Mesodermal cell (in vitro differentiated cells): ENCODE data around the gene IQGAP1.
A peak's percentile ranks its signal among the peaks of the same experiment; 100 is the strongest.

Experiments
- H3K27ac ChIP-seq: 2 replicates; pipeline ENCODE4 v1.7.0; 2013; ENCODE audit warnings: mild to moderate bottlenecking, low read depth, low read length, moderate library complexity; ENCODE audit not compliant: severe bottlenecking
- H3K36me3 ChIP-seq: 2 replicates; pipeline ENCODE4 v1.7.1; 2013; ENCODE audit warnings: mild to moderate bottlenecking, low read length, moderate library complexity; ENCODE audit not compliant: control insufficient read depth, insufficient read depth
- H3K4me1 ChIP-seq: one replicate; pipeline ENCODE4 v1.7.1; 2013; ENCODE audit warnings: mild to moderate bottlenecking, low read length; ENCODE audit not compliant: insufficient read depth, control insufficient read depth, poor library complexity, severe bottlenecking
- H3K4me3 ChIP-seq: 2 replicates; pipeline ENCODE4 v1.7.0; 2013; ENCODE audit warnings: low read length, control low read depth, mild to moderate bottlenecking; ENCODE audit not compliant: insufficient read depth, poor library complexity, severe bottlenecking; ENCODE audit errors: extremely low read depth
- H3K9me3 ChIP-seq: 2 replicates; pipeline ENCODE4 v1.7.1; 2013; ENCODE audit warnings: mild to moderate bottlenecking, low read length, moderate library complexity; ENCODE audit not compliant: control insufficient read depth
- WGBS, 2 experiments: methylation state at CpG; one replicate each; pipeline ENCODE4 v1.1.5; 2013; ENCODE audit warnings: missing lambda C conversion rate in 2 of 2; ENCODE audit not compliant: insufficient coverage in 2 of 2; 5-methylcytosine and 5-hydroxymethylcytosine counted together

Gene IQGAP1

DNA sequence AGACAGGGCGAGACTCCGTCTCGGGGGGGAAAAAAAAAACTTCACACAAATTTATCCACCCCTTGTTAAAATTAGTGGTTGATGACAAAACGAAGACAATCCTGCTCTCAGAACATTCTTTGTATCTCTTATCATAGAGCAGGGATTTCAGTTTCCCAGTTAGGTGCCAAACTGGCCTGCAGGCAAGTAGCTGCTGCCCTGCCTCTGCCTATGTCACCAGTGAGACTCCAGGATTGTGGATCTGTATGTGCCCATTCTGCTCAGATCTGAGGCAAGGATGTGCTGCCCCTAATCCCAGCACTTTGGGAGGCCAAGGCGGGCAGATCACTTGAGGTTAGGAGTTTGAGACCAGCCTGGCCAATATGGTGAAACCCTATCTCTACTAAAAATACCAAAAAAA is 54.4 kb downstream of the IQGAP1 start:
- Histone ChIP-seq H3K27ac (no peak overlapping the region), H3K9me3 (no peaks in the 10 kb centered on the region), H3K4me1 (no peaks in the 10 kb centered on the region), H3K4me3 (no peak overlapping the region), H3K36me3 (peaks cover 72% of the 10 kb centered on the region)
- 100% methylated on average over 1 of the region's 5 CpGs; no CpG with 5 or more reads in 1 of the 2 experiments for WGBS, 2 experiments

DNA sequence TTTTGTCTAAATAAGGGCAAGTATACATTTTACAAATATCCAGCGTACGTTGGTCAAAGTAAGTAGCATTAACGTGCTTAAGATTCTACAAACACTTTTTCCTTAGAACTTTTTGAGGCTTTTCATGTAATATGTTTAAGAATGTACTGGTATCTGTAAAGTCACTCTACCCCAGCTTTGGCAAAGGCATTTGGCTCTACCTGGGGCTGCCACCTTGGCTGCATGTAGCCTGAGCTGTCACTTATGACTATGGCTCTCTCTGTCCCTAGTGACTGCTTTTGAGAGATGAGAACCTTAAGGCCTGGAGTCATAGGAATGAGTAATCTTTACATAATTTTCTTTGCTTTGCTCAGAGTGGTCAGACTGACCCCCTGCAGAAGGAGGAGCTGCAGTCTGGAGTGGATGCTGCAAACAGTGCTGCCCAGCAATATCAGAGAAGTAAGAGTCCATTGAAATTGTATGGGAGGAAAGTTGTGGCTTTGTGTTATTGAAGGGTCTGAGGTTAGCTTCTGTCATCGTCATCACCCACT is 61.2 kb downstream of the IQGAP1 start:
- peaks cover 5% of the 10 kb centered on the region for H3K4me1 ChIP-seq

DNA sequence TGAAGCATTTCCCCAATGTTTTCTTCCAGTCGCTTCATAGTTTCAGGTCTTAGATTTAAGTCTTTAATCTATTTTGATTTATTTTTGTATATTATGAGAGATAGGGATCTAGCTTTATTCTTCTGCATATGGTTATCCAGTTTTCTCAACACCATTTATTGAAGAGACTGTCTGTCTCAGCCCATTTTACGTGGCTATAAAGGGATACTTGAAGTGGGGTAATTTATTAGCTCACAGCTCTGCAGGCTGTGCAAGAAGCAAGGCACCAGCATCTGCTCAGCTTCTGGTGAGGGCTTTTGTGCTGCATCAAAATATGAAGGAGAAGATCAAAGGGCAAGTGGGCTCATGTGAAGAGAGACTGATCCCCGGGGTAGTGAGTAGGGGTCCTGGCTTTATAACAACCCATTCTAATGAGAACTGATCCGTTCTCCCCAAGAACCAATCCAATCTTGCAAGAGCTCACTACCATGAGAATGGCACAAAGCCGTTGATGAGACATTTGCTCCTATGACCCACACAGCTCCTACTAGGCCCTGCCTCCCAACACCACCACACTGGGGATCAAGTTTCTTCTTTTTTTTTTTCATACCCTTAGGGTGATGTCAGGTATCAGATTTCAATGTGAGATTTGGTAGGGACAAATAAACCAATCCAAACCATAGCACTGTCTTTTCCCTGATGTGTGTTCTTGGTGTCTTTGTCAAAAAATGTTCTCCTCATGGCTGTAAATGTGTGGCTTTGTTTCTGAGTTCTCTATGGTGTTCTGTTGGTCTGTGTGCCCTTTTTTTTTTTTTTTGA is 63.2 kb downstream of the IQGAP1 start:
- Histone ChIP-seq H3K4me3 (no peak overlapping the region), H3K4me1 (peaks cover 5% of the 10 kb centered on the region), H3K36me3 (peaks cover 92% of the 10 kb centered on the region), H3K27ac (no peak overlapping the region), H3K9me3 (no peaks in the 10 kb centered on the region)
- 71 to 74% methylated on average over 2 to 4 of the region's 5 CpGs for WGBS, 2 experiments

More for the DNA sequence above, 61.2 kb downstream of the IQGAP1 start:
- Histone ChIP-seq H3K27ac (no peak overlapping the region), H3K36me3 (peaks cover 91% of the 10 kb centered on the region), H3K9me3 (no peaks in the 10 kb centered on the region), H3K4me3 (no peak overlapping the region)
- WGBS, 2 experiments = no CpG with 5 or more reads among the region's 4 CpGs

DNA sequence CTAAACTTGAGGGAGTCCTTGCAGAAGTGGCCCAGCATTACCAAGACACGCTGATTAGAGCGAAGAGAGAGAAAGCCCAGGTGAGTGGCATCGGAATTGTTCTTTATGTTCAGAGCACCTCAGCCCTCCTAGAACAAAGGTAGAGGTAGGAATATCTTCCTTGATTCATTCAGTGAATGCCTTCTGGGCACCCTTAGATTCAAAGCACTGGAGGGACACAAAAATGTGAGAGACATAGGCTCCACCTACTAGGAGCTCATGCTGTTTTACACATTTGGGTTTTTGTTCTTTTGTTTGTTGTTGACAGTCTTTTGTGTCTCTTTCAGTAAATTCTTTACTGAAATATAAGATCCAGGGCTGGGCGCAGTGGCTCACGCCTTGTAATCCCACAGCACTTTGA is 68.2 kb downstream of the IQGAP1 start:
- H3K4me3 ChIP-seq = no peak overlapping the region
- no peaks in the 10 kb centered on the region for H3K9me3 ChIP-seq
- H3K4me1 ChIP-seq = peaks cover 12% of the 10 kb centered on the region
- no peak overlapping the region for H3K27ac ChIP-seq
- 100% methylated on average over 1 to 2 of the region's 5 CpGs for WGBS, 2 experiments
- H3K36me3 ChIP-seq = peaks cover 89% of the 10 kb centered on the region

DNA sequence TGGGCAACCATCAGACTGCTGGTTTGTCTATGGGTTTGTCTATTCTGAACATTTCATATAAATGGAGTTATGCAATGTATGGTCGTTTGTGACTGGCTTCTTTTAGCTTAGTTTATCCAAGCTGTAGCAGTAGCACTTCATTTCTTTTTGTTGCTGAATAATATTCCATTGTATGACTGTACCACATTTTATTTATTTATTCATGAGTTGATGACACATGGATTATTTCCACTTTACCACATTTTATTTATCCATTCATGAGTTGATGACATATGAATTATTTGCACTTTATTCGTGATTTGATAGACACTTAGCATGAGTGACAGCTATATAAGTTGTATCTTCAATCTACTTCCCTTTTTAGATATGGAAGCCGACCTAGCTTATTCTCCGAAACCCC is 70.0 kb downstream of the IQGAP1 start:
- Histone ChIP-seq H3K27ac (no peak overlapping the region), H3K4me1 (peaks cover 11% of the 10 kb centered on the region), H3K36me3 (peaks cover 71% of the 10 kb centered on the region), H3K4me3 (no peak overlapping the region), H3K9me3 (no peaks in the 10 kb centered on the region)
- whole genome bisulfite sequencing, 2 experiments = 94 to 100% methylated on average over 2 of the region's 4 CpGs

DNA sequence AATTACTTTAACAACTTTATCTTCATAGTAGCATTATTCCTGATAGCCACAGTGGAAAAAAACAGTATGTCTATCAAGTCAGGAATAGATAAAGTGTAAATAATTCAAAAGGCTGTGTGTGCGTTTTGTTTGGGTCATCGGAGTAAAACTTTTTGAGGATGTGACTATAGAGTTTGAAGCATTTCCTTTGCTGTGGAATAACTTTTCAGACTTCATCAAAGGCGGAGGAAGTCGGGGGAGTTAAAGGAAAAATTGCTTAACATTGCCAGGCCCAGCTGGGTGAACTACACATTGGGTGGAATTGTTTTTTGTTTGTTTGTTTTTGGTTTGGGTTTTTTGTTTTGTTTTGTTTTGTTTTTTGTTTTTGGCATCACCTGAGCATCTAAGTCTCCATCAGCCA is 71.3 kb downstream of the IQGAP1 start:
- 84 to 94% methylated on average over 4 of the region's 4 CpGs for WGBS, 2 experiments
- H3K4me3 ChIP-seq = no peak overlapping the region
- peaks cover 16% of the 10 kb centered on the region for H3K4me1 ChIP-seq
- H3K9me3 ChIP-seq = no peaks in the 10 kb centered on the region
- H3K27ac ChIP-seq = peak overlapping the region; percentile 59
- peaks cover 68% of the 10 kb centered on the region for H3K36me3 ChIP-seq

DNA sequence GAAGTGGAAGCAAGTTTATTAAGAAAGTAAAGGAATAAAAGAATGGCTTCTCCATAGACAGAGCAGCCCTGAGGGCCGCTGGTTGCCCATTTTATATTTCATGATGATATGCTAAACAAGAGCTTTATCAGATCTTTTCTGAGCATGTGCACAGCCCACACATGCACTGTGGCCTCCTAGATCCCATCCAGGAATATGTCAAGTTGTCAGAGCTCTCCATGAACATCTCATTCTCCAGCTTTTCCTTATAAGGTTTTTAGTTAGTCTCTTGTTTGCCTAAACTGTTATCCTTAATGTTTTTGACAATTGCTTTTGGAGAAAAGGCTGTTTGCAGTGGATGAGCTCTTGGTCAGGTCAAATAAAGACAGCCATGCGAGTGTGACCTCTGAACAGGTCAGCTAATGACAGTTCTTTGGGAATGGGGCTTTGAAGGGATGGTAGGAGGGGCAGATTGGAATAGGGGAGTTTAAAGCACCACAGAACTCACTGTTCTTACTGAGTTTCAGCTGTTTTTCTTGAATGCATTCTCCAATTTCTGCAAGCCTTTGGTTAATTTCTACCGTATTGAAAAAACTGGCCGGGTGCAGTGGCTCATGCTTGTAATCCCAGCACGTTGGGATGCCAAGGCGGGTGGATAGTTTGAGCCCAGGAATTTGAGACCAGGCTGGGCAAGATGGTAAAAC is 72.2 kb downstream of the IQGAP1 start:
- 92% methylated on average over 4 to 5 of the region's 6 CpGs for WGBS, 2 experiments
- H3K36me3 ChIP-seq = peaks cover 61% of the 10 kb centered on the region
- H3K27ac ChIP-seq = no peak overlapping the region
- H3K4me3 ChIP-seq = no peak overlapping the region
- H3K9me3 ChIP-seq = no peaks in the 10 kb centered on the region
- H3K4me1 ChIP-seq = peaks cover 16% of the 10 kb centered on the region

DNA sequence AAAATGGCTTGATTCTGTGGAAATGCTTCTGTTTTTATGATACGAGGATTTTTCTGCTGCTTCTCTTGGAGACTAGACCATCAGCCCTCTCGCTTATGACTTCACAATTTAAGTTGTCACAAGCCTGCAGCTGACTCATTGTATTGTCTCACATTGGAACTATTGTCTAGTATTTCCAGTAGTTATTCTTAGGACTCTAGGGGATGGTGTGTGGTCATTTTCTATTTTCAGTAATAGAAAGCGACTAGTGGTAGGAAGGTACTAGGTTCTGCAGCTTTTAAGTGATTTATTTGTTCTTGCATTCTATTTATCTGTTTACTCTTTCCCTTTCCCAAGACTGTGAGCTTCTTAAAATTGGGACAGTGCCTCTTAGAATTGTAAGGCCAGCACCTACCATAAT is 75.3 kb downstream of the IQGAP1 start:
- WGBS, 2 experiments = 100% methylated on average over 1 of the region's 3 CpGs; no CpG with 5 or more reads in 1 of the 2 experiments
- H3K4me3 ChIP-seq = no peak overlapping the region
- H3K4me1 ChIP-seq = peaks cover 16% of the 10 kb centered on the region
- peaks cover 62% of the 10 kb centered on the region for H3K36me3 ChIP-seq
- no peaks in the 10 kb centered on the region for H3K9me3 ChIP-seq
- H3K27ac ChIP-seq = peak overlapping the region; percentile 6

DNA sequence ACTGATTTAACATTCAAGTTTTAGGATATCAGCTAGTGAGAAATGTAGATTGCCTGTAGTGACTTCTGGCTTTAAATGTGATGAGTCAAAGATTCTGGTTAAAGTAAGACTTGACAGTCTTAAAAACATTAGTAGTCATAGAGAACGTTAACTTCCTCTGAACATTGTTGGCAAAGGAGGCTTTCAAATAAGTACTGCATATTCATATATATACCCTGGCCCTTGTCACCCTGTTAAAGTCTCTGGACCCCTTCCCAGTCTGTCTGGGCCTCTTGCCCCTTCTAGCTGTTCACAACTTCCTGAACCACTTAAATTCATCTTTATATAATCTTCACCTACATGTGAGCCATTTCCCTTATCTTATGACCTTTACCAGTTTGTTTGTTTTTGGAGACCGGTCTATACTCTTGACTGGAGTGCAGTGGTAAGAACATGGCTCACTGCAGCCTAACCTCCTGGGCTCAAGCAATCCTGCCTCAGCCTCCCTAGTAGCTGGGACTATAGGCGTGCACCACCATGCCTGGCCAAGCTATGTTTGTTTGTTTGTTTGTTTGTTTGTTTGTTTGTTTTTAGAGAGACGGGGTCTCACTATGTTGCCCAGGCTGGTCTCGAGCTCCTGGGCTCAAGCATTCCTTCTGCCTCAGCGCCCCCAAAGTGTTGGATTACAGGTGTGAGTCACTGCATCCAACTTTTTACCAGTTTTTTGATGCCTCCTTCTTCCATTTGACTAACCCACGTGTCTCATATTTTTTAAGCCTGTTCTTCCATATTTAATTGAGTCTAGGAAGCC is 77.3 kb downstream of the IQGAP1 start:
- no peak overlapping the region for H3K27ac ChIP-seq
- no peak overlapping the region for H3K4me3 ChIP-seq
- H3K4me1 ChIP-seq = peaks cover 5% of the 10 kb centered on the region
- 88 to 93% methylated on average over 3 to 6 of the region's 7 CpGs for WGBS, 2 experiments
- peaks cover 65% of the 10 kb centered on the region for H3K36me3 ChIP-seq
- no peaks in the 10 kb centered on the region for H3K9me3 ChIP-seq

DNA sequence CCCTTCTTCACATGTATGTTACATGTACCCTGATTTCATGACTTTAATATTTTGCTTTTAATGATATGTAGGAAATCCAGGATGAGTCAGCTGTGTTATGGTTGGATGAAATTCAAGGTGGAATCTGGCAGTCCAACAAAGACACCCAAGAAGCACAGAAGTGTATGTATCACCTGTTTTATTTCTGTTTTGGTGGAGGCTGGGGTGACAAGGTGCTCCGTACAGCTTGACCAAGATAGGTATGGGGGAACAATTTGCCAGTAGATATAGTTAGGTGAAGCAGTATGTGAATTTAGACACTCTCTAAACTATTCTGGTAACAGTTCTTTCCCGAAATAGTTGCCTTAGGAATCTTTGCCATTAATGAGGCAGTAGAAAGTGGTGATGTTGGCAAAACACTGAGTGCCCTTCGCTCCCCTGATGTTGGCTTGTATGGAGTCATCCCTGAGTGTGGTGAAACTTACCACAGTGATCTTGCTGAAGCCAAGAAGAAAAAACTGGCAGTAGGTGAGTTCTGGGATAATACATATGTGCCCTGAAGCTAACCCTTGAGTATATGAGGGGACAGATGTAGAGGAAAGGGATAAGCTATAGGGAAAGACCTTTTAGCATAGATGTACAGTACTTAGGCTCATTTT is 78.0 kb downstream of the IQGAP1 start:
- peaks cover 5% of the 10 kb centered on the region for H3K4me1 ChIP-seq
- 93 to 100% methylated on average over 2 to 3 of the region's 3 CpGs for WGBS, 2 experiments
- no peak overlapping the region for H3K27ac ChIP-seq
- peaks cover 67% of the 10 kb centered on the region for H3K36me3 ChIP-seq
- H3K4me3 ChIP-seq = no peak overlapping the region
- no peaks in the 10 kb centered on the region for H3K9me3 ChIP-seq
